RPMI8226 (cell line): ENCODE measurements around the gene F13A1.
A peak's percentile ranks its signal among the peaks of the same experiment; 100 is the strongest.

Experiments
- DNase-seq: peaks from one replicate; pipeline ENCODE4 v3.0.0-alpha.2; 2015

The F13A1 gene

GRCh38 chr6:6319952-6320811 lies at the start of gene F13A1:
TSS of gene F13A1 (minus strand) at chr6:6320662. CDS start at chr6:6318664, 1,998 bp downstream.
- DNase-seq, result no peak

GRCh38 chr6:6368684-6369052 lies 48.2 kb upstream of the F13A1 start:
- no peak for DNase-seq

- no peak for DNase-seq
Observed at GRCh38 chr6:6368040-6368683, 47.7 kb upstream of the F13A1 start.

GRCh38 chr6:6366803-6367202 lies 46.3 kb upstream of the F13A1 start:
- DNase-seq, result no peak

GRCh38 chr6:6365242-6365641 lies 44.8 kb upstream of the F13A1 start:
- DNase-seq, result no peak

GRCh38 chr6:6362056-6362840 lies 41.8 kb upstream of the F13A1 start:
- no peak for DNase-seq

GRCh38 chr6:6357530-6357929 lies 37.1 kb upstream of the F13A1 start:
- no peak for DNase-seq

- no peak for DNase-seq
Observed at GRCh38 chr6:6357032-6357431, 36.6 kb upstream of the F13A1 start.

- no peak for DNase-seq
Observed at GRCh38 chr6:6352772-6353171, 32.3 kb upstream of the F13A1 start.

- no peak for DNase-seq
Observed at GRCh38 chr6:6351511-6352025, 31.1 kb upstream of the F13A1 start.

GRCh38 chr6:6350696-6351095 lies 30.2 kb upstream of the F13A1 start:
- no peak for DNase-seq

- DNase-seq, result no peak
Observed at GRCh38 chr6:6348256-6348655, 27.8 kb upstream of the F13A1 start.

GRCh38 chr6:6346427-6347023 lies 26.1 kb upstream of the F13A1 start:
- DNase-seq, result no peak

- DNase-seq, result peak; percentile 32
Observed at GRCh38 chr6:6333501-6333900, 13.0 kb upstream of the F13A1 start.

GRCh38 chr6:6332811-6333244 lies 12.4 kb upstream of the F13A1 start:
- DNase-seq, result no peak

- peak; percentile 82 for DNase-seq
Observed at GRCh38 chr6:6331946-6332601, 11.6 kb upstream of the F13A1 start.

- DNase-seq, result peak; percentile 84
Observed at GRCh38 chr6:6331393-6331792, 10.9 kb upstream of the F13A1 start.

GRCh38 chr6:6330407-6330806 lies 9.9 kb upstream of the F13A1 start:
- DNase-seq, result no peak

GRCh38 chr6:6328451-6328850 lies 8.0 kb upstream of the F13A1 start:
- DNase-seq, result peak; percentile 42

- DNase-seq, result no peak
Observed at GRCh38 chr6:6323352-6323751, 2.9 kb upstream of the F13A1 start.

- DNase-seq, result no peak
Observed at GRCh38 chr6:6320901-6321300, 439 bp upstream of the F13A1 start.
